NCI-H1694 treated with DMSO at 0.1 percent for 48 hours (cell line): ENCODE measurements around the gene ARHGAP40.

Source experiments
- DNase-seq: peaks from one replicate; lab custom pipeline; 2025; lab: John Stamatoyannopoulos, UW

ARHGAP40 gene

DNA sequence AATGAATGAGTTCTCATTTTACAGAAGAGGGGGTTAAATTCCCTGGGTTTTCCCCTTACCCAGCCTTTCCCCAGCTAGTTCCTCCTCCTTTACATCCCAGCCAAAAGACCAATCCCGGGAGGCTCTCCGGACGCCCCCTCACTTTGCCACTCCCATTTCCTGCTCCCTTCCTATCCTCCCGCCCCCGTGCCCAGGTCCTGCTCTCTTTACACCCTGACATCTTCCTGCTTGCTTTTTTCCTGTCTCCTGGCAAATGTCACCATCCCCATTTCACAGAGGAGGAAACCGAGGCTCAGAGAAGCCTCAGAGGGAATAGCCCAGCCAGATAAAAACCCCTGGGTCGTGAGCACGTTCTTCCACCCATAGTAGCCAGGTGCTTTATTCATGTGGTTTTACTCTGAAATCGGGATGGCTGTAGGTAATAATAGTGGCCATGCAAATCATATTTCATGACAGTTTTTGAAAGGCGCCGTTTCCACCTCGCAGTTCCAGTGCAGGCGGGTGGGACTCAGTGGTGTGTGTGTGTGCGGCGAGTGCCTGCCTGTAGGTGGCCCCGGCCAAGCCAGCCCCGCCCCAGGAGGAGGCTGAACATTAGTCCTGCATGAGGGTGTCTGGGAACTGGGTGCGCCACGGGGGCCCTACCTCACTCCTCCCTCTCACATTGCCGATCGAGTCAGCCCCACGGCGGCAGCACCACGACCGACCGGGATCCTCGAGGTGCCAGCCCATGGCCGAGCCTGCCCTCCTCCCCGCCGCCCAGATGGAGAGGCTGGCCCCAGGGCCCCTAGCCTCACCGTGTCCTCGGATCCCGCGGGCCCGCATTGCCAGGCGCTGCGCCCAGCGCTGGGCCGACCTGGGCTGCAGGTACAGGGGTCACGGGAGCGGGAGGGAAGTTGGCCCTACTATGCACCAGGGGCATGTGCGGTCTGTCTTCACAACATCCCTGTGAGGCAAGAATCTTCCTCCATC is at the start of gene ARHGAP40:
Gene ARHGAP40, plus strand, starts transcription at position 594 of the 969 bp plus-strand sequence.
- no peak for DNase-seq

DNA sequence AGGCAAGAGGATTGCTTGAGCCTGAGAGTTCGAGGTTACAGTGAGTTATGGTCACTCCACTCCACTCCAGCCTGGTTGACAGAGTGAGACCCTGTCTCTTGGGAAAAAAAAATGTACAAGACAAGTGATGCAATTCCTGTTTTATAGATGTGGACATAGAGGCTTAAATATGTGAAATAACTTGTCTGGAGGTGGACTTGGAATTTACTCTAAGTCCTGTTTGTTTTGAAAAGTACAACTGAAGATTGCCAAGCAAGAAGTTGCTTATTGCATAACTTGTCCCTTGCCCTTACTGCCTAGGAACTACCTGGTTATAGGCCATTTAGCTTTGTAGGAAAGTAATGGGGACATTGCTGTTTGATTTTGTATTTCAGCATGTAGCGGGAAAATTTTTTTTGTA is 46.6 kb upstream of the ARHGAP40 start:
- no peak for DNase-seq

DNA sequence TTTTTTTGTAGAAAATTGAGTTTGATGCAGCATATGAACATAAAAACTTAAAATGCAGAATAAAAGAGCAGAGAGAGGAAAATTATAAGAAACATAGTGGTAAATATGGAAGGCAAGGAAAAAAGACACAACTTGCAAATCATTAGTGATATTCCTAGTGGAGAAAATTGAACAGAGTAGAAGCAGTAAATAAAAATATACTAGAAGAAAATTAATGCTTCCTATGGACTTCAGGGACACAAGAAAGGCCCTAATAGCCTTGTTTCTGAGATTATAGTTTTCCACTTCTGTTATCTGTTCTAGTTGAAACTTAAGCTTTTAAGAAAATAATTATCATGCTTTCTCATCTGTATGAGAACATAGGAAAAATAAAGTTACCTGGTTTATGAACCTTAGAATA is 46.2 kb upstream of the ARHGAP40 start:
- DNase-seq: no peak

- no peak for DNase-seq
Observed at GRCh38 chr20:38557174-38557573, 44.4 kb upstream of the ARHGAP40 start.

GRCh38 chr20:38558596-38559360 is 42.8 kb upstream of the ARHGAP40 start:
- DNase-seq: no peak

DNA sequence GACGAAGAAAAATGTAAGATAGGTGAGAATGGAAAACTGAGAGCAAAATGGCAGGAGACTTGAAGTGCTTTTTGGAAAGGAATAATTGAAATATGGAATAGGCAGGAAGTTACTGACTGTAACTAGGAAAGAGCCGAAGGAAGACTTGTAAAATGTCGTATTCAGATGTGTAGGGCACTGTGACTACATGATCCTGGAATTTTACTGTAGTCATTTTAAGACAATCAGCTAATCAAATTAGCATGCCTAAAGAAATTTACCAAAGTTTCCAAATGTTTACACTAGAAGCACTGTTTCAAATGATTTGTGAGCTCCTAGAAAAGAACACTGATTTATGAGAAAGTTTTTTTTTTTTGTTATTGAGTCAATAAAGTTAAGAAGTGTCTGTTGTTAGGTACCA is 41.8 kb upstream of the ARHGAP40 start:
- DNase-seq: no peak

GRCh38 chr20:38563802-38564431 is 37.7 kb upstream of the ARHGAP40 start:
- DNase-seq: no peak

- no peak for DNase-seq
Observed at GRCh38 chr20:38564680-38565079, 36.9 kb upstream of the ARHGAP40 start.

DNA sequence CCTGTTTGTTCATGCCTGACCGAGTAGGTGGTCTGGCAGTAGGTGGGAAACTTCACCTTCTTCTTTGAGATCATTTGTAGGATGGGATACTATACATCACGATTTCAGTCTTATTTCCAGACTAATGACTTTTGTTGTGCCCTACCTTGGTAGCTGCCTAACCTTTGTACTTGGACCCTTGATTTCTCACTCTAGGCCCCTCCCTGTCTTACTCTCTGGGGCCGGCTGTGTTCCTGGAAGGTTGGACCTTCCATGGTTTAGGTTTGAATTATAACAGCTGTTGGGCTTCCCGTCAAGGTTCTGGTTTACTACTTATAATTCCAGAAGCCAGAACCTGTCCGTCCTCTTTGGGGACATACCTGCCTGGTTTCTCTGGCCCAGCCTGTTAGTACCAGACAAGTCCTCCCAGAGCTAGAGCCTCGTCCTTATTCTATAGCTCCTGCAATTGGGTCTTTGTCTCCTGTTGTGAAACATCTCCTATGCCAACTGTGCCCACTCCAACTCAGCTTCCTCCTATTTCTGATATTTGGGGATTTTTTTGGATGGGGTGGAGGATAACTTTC is 35.5 kb upstream of the ARHGAP40 start:
- no peak for DNase-seq

DNA sequence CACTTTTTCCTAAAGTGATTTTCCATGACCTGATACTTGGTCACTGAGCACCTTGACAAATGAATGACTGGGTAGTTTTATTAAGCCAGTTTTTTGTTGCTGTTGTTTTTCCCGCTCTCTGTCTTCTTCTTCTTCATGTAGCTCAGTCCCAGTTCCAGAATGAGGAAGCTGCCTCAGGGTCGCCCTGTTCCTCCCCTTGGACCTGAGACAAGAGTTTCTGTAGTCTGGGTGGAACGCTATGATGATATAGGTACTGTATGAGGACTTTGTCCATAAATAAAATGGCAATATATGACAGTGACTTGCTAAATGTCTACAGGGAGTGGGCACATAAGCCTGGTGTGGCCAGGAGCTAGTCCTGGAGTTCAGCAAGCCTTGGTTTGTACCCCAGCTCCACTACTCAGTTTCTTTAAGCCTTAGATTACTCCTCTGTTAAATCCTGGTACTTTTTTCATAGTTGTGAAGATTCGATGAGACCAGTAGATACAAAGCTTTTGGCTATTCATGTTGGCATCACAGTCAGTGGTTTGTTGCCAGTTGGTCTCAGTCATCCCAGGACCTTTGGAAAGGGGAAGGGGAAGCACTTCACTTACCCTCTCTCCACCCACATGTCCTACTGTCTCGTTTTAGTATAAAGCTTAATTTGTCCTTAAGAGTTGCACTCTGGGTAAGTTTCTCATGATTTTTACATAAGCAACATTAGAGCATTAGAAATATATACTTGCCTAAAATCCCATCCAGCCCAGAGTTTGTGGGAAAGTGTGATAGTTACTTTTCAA is 31.7 kb upstream of the ARHGAP40 start:
- DNase-seq: no peak

- no peak for DNase-seq
Observed at GRCh38 chr20:38573413-38573812, 28.2 kb upstream of the ARHGAP40 start.

GRCh38 chr20:38579219-38579910 is 22.2 kb upstream of the ARHGAP40 start:
- DNase-seq: no peak

DNA sequence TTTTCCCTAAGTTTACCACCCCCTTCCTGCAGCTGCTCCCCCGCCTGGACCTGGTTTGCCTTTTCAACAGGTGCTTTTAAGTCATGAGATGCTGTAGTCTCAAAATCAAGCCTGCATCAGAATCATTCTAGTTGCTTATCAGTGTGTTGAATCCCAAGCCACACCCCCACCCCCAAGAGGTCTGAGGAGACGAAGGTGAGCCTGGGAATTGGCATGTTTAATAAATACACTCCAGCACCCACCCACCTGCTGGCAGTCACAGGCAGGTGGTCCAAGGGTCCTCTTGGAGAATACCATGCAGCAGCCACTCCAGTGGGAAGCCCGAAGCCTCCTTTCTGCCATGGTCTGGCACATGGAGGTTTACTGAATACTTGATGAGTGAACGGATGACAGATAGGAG is 21.7 kb upstream of the ARHGAP40 start:
- no peak for DNase-seq

DNA sequence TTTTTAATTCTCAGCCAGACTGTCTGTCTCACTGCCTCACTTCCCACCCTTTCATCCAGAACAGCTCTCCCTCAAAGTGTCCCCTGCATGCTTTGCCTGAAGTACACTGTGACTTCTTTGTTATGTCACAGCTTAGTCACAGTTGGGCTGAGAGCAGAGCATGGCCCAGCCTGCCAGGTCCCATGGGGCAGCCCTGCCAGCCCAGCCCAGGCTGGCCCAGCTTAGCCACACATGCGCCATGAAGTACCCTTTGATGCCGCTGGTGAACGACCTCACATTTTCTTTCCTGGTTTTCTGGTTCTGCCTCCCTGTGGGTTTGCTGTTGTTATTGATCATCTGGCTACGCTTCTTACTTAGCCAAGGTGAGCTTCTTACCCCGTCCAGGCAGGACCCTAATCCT is 20.6 kb upstream of the ARHGAP40 start, which contains the start of gene ADIG:
Gene ADIG, plus strand, starts transcription at position 185 of the 400 bp plus-strand sequence. Its CDS starts 54 bp downstream, at position 239.
- no peak for DNase-seq

DNA sequence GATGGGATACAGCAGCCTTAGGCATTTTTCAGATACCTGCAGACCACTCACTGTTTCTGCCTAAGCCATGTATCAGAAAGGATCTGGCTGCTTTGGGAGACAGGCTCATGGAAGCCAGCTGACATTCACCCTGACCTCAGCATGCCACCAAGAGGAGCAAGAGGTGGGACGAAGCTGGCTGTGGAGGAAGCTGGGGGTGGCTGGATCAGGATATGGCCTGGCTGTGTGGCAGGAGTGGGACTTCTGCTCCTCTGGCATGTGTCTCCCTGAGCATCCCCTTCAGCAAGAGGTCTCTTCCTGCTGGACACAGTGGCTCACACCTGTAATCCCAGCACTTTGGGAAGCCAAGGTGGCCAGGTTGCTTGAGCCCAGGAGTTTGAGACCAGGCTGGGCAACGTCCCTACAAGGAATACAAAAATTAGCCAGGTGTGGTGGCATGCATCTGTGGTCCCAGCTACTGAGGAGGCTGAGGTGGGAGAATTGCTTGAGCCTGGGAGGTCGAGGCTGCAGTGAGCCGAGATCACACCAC is 19.7 kb upstream of the ARHGAP40 start:
- DNase-seq: no peak

DNA sequence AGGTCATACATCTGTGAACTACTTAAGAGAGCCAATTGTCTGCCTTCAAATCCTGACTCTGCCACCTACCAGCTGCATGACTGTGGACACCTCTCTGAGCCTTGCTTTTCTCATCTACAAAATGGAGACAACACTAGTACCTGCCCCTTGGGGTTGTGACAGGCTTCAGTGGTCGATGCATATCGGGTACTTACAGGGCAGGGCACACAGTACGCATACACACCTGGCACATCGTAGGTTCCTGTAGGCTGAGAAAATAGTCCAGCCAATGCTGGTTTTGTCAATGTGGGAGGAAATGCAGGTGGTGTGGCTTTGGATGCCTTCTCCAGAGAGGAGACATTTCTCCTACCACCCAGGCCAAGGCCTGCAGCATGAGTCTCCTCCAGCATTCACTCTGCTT is 18.3 kb upstream of the ARHGAP40 start:
- DNase-seq: no peak

DNA sequence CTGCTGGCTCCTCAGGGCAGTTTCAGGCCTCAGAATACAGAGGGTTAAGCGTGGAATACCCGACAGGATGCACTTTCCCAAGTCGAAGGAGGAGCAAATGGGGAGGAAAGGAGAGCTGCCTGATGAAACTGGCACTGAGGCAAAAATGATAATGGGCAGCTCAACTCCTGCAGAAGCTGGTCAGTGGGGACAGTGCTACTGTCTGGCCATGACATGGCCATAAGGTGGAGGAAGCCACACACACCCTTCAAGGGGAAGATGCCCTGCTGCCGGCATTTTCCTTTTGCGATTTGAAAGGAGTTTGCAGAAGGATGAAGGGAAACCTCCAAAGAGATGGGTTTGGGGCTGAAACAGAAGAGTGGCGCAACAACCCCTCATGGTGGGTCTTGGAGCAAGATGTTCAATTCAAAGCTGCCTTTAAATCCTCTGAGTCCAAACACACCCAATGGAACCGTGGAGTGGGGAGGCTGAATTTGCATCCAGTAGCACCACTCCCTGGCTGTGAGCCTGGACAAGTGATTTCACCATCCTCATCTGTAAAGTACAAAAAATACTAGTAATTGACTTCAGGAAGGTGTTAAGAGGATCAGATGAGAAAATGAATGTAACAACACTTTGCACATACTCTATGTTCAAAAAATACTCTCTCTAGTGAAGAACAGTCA is 17.4 kb upstream of the ARHGAP40 start:
- DNase-seq: no peak

DNA sequence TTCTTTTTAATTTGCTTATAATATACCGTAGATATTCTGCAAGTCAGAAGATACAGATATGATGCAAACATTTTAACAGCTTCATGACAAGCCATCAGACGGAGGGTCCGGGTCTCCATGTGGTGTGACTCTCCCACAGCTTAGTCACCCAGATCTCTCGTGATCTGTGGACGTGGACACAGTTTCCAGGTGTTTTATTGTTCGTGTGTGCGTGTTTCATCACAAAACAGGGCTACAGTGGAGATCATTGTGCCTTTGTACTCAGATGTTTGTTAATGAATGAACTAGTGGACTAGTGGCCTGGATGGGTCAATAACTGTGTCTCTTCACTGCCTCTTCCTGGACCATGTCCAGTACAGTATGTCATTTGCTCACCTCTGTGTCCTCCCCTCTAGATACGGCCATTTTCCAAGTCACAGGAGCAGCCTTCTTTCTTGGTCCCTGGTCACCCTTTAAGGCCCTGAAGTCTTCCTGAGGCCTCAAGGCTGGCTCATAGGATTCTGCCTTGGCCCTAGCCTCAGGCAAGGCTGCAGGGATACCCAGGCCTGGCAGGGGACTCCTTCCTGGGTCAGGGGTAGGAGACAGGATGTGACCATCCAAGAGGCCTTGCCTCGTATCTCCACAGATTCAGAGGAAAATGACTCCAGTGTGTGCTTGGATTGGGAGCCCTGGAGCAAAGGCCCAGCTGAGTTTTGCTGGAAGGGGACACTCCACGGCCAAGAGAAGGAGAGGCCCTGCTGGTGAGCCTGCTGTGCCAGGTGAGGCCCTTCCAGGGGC is 16.0 kb upstream of the ARHGAP40 start:
- no peak for DNase-seq

- no peak for DNase-seq
Observed at GRCh38 chr20:38586181-38586525, 15.5 kb upstream of the ARHGAP40 start.
